HFF-Myc (cell line): ENCODE results near the gene EBLN2.
"Not testable (repeated sequence)": the region's sequence is repeated elsewhere in the genome, so short reads cannot be mapped to it uniquely, and the experiment has no call there.

Source experiments
- DNase-seq: peaks from one replicate; pipeline ENCODE4 v3.0.0-alpha.2; 2011; ENCODE audit warnings: low read depth; ENCODE audit errors: extremely low read depth
- H3K4me3 ChIP-seq: replicated peaks from 2 replicates; pipeline ENCODE4 v1.5.1; 2011; ENCODE audit warnings: low read depth, mild to moderate bottlenecking, control low read depth, low read length
- TF ChIP-seq, protein P1 (sequence below): IDR thresholded peaks from 2 replicates; pipeline ENCODE4 v1.5.1; 2012; ENCODE audit warnings: mild to moderate bottlenecking, low read depth, low read length, control low read depth; ENCODE audit errors: missing control alignments

EBLN2 gene

GRCh38 chr3:73056014-73056844, 5.2 kb upstream of the EBLN2 start:
- TF ChIP-seq, protein P1, sequence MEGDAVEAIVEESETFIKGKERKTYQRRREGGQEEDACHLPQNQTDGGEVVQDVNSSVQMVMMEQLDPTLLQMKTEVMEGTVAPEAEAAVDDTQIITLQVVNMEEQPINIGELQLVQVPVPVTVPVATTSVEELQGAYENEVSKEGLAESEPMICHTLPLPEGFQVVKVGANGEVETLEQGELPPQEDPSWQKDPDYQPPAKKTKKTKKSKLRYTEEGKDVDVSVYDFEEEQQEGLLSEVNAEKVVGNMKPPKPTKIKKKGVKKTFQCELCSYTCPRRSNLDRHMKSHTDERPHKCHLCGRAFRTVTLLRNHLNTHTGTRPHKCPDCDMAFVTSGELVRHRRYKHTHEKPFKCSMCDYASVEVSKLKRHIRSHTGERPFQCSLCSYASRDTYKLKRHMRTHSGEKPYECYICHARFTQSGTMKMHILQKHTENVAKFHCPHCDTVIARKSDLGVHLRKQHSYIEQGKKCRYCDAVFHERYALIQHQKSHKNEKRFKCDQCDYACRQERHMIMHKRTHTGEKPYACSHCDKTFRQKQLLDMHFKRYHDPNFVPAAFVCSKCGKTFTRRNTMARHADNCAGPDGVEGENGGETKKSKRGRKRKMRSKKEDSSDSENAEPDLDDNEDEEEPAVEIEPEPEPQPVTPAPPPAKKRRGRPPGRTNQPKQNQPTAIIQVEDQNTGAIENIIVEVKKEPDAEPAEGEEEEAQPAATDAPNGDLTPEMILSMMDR: no peak
- no peak overlapping the region for H3K4me3 ChIP-seq
- DNase-seq: peak; percentile 15

DNA sequence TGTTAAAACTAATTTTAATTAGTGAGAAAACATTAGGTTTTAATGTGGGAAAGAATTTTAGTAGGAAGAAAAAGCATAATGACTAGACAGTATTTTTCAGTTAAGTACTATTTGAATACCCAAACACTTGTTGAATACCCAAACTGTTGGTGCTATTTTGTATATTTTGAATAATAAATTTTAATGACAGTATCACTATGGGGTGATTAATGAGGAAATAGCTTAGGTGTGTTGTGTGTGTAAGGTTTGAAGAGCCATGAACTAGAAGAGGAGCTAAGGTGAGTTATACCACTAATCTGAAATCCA, 4.7 kb upstream of the EBLN2 start:
- TF ChIP-seq, protein P1: no peak
- DNase-seq: no peak
- H3K4me3 ChIP-seq: no peak overlapping the region

GRCh38 chr3:73060302-73060723, 1.1 kb upstream of the EBLN2 start:
- peak; percentile 24 for DNase-seq
- H3K4me3 ChIP-seq: no peak overlapping the region
- TF ChIP-seq, protein P1: no peak

GRCh38 chr3:73066243-73066642, 4.8 kb downstream of the EBLN2 start:
- DNase-seq, H3K4me3 ChIP-seq: not testable (repeated sequence)

DNA sequence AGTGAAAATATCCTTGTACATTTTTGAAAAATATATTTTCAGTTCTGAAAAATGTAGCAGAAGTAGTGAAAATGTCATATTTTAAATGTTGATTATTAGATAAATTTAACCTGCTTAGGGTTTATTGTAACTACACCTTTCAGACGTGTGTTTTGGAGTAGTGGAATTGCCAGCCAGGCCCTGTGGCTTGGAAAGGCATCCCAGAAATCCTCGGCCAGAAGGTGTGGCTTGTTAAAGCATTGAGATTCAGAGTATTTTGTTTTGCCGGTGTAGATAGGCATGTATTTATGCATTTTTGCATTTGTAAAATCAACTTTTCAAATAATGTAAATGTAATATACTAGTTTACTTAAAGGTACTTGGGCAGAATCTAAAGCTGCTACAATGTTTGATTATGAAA, 7.0 kb downstream of the EBLN2 start:
- TF ChIP-seq, protein P1: no peak
- DNase-seq: no peak
- no peak overlapping the region for H3K4me3 ChIP-seq

DNA sequence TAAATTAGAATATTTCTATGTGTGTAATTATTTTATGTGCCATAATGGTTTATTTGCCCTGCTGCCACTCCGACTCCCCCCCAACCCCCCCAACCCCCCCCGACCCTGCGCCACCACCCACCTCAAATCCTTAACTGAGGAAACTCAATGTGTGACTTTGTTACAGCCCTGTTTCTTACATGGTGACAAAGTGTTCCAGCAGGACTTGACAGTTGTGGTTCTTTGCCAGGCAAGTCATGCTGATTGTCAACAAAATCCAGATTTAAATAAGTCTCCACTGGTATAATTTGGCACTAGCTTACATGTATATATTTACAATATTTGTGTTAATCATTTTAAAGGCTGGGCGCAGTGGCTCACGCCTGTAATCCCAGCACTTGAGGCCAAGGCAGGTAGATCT, 7.7 kb downstream of the EBLN2 start:
- no peak for DNase-seq

GRCh38 chr3:73069775-73070444, 8.5 kb downstream of the EBLN2 start:
- TF ChIP-seq, protein P1: no peak

More for the DNA sequence above, 7.7 kb downstream of the EBLN2 start:
- TF ChIP-seq, protein P1: no peak
- H3K4me3 ChIP-seq: no peak overlapping the region

More at GRCh38 chr3:73069775-73070444, 8.5 kb downstream of the EBLN2 start:
- no peak for DNase-seq
- no peak overlapping the region for H3K4me3 ChIP-seq
